SK-N-SH (cell line): ENCODE data around the gene SNX3. TPM values are rescaled to one million over a fixed set of nuclear protein-coding genes. Genes with fewer than 3 reads are reported as not detected.

Experiments
- CTCF ChIA-PET: fragments of 300-600, 350-600 bp; formaldehyde crosslinking; extraction: SDS; loops from one replicate; lab custom pipeline; 2021; lab: Yijun Ruan, JAX
- POLR2A ChIA-PET: fragments of 350-600 bp; sonication (Branson Sonifier 250); formaldehyde crosslinking; extraction: SDS; loops from one replicate; lab custom pipeline; 2020; ENCODE audit warnings: antibody characterized with exemption, inconsistent platforms; lab: Yijun Ruan, JAX
- DNase-seq: peaks from one replicate; pipeline ENCODE4 v3.0.0; 2012
- H2AFZ ChIP-seq: fragments of 200-600 bp; sonication (generic); 2 replicates; pipeline ENCODE4 v1.8.1; 2016; ENCODE audit warnings: antibody characterized with exemption, mild to moderate bottlenecking, low read depth
- H3F3A ChIP-seq: fragments of 200-600 bp; sonication (generic); replicated peaks from 2 replicates; pipeline ENCODE3; 2016; ENCODE audit warnings: antibody characterized with exemption, mild to moderate bottlenecking; ENCODE audit not compliant: insufficient read depth
- H3K27ac ChIP-seq, 2 experiments: fragments of 200-500 bp in 1 of 2; fragments of 200-600 bp in 1 of 2; sonication (Bioruptor generic) in 1 of 2; sonication (generic), shearing (Covaris generic) in 1 of 2; 2 replicates each; pipeline versions ENCODE4 v1.5.1 to v1.6.1; 2014 to 2016; ENCODE audit warnings: low read depth in 2 of 2, inconsistent platforms in 1 of 2, low read length in 1 of 2, mild to moderate bottlenecking in 1 of 2, mixed read lengths in 1 of 2
- H3K27me3 ChIP-seq: fragments of 200-600 bp; sonication (generic), shearing (Covaris generic); 2 replicates; pipeline ENCODE4 v1.6.1; 2016; ENCODE audit warnings: mixed run types; ENCODE audit not compliant: insufficient read depth
- H3K36me3 ChIP-seq, 2 experiments: fragments of 200-500 bp in 1 of 2; fragments of 200-600 bp in 1 of 2; sonication (Bioruptor generic) in 1 of 2; sonication (generic) in 1 of 2; replicated peaks in 1 of 2; 2 replicates each; pipeline versions ENCODE3 to v1.5.1; 2014 to 2016; ENCODE audit warnings: low read length in 1 of 2, mild to moderate bottlenecking in 1 of 2; ENCODE audit not compliant: insufficient read depth in 2 of 2, control insufficient read depth in 1 of 2
- H3K4me1 ChIP-seq, 2 experiments: fragments of 200-500 bp in 1 of 2; fragments of 200-600 bp in 1 of 2; sonication (Bioruptor generic) in 1 of 2; sonication (generic), shearing (Covaris generic) in 1 of 2; 2 replicates each; pipeline versions ENCODE4 v1.5.1 to v1.6.1; 2014 to 2016; ENCODE audit warnings: low read depth in 1 of 2, low read length in 1 of 2, mixed run types in 1 of 2; ENCODE audit not compliant: insufficient read depth in 2 of 2, control insufficient read depth in 1 of 2
- H3K4me2 ChIP-seq: fragments of 200-600 bp; sonication (generic), shearing (Covaris generic); 2 replicates; pipeline ENCODE4 v1.6.1; 2017; ENCODE audit warnings: mixed run types
- H3K4me3 ChIP-seq, 2 experiments: fragments of 200-500 bp in 1 of 2; fragments of 200-600 bp in 1 of 2; sonication (Bioruptor generic) in 1 of 2; sonication (generic), shearing (Covaris generic) in 1 of 2; 2 replicates each; pipeline versions ENCODE4 v1.5.1 to v1.8.1; 2014 to 2016; ENCODE audit warnings: low read depth in 2 of 2, inconsistent platforms in 1 of 2, low read length in 1 of 2, mild to moderate bottlenecking in 1 of 2, mixed read lengths in 1 of 2, moderate library complexity in 1 of 2
- H3K79me2 ChIP-seq: fragments of 200-600 bp; sonication (generic); 2 replicates; pipeline ENCODE4 v1.8.1; 2017; ENCODE audit warnings: mild to moderate bottlenecking; ENCODE audit not compliant: insufficient read depth
- H3K9ac ChIP-seq: fragments of 200-600 bp; sonication (generic); 2 replicates; pipeline ENCODE4 v1.6.1; 2017; ENCODE audit warnings: mixed run types
- H3K9me2 ChIP-seq: fragments of 200-600 bp; sonication (generic); 2 replicates; pipeline ENCODE4 v1.6.1; 2017; ENCODE audit warnings: mixed run types
- H3K9me3 ChIP-seq: fragments of 200-600 bp; sonication (generic); 2 replicates; pipeline ENCODE4 v1.6.1; 2017; ENCODE audit warnings: mixed run types, mild to moderate bottlenecking, moderate library complexity
- H4K20me1 ChIP-seq: fragments of 200-600 bp; sonication (generic); 2 replicates; pipeline ENCODE4 v1.6.1; 2017; ENCODE audit warnings: mild to moderate bottlenecking, mixed run types; ENCODE audit not compliant: insufficient read depth
- CHD2 ChIP-seq: fragments of 150-350 bp; IDR thresholded peaks from 2 replicates; pipeline ENCODE4 v1.6.1; 2018; ENCODE audit warnings: low read length; ENCODE audit not compliant: partially characterized antibody
- CTCF ChIP-seq: fragments of 200-600 bp; sonication (generic); IDR thresholded peaks from 2 replicates; pipeline ENCODE4 v1.6.1; 2017; ENCODE audit warnings: antibody characterized with exemption, mild to moderate bottlenecking, moderate library complexity
- JUND ChIP-seq: IDR thresholded peaks from 2 replicates; pipeline ENCODE4 v1.4.0; 2012
- NRF1 ChIP-seq: IDR thresholded peaks from 2 replicates; pipeline ENCODE4 v1.6.1; 2012; ENCODE audit warnings: low read depth, mild to moderate bottlenecking, low read length
- PBX3 ChIP-seq: IDR thresholded peaks from 2 replicates; pipeline ENCODE4; 2012
- POLR2AphosphoS5 ChIP-seq: IDR thresholded peaks from 2 replicates; pipeline ENCODE4 v1.6.1; 2012; ENCODE audit warnings: low read depth, low read length
- RXRA ChIP-seq: IDR thresholded peaks from 2 replicates; pipeline ENCODE4 v1.4.0; 2012; ENCODE audit warnings: low read depth, mild to moderate bottlenecking, borderline replicate concordance
- SMC3 ChIP-seq: IDR thresholded peaks from 2 replicates; pipeline ENCODE4 v1.6.1; 2012; ENCODE audit warnings: low read depth, low read length, improper control_type of control experiment
- TCF12 ChIP-seq: IDR thresholded peaks from 2 replicates; pipeline ENCODE4 v1.4.0; 2012
- YY1 ChIP-seq: IDR thresholded peaks from 2 replicates; pipeline ENCODE4 v1.4.0; 2012; ENCODE audit warnings: low read depth, mild to moderate bottlenecking
- WGBS: methylation state at CpG from one replicate; pipeline ENCODE4 v1.1.6; 2017; ENCODE audit warnings: low lambda C conversion rate; 5-methylcytosine and 5-hydroxymethylcytosine counted together
- polyA plus RNA-seq, 3 experiments: library from polyadenylated mRNA; depleted of rRNA; stranded (reverse); fragments of >200 nt; gene quantifications; 2 replicates each; pipeline ENCODE4 v1.2.3, GENCODE V29; 2012
- TF ChIP-seq, protein P1 (sequence below): fragments of 150-350 bp; IDR thresholded peaks from 2 replicates; pipeline ENCODE4 v1.6.1; 2017; ENCODE audit warnings: antibody characterized with exemption, low read length, low read depth, borderline replicate concordance
- TF ChIP-seq, protein P2 (sequence below): IDR thresholded peaks from 2 replicates; pipeline ENCODE4 v1.4.0; 2012; ENCODE audit warnings: low read depth, borderline replicate concordance
- TF ChIP-seq, protein P3 (sequence below): IDR thresholded peaks from 2 replicates; pipeline ENCODE4 v1.6.1; 2012; ENCODE audit warnings: mild to moderate bottlenecking, low read depth, low read length, moderate library complexity

The SNX3 gene
- polyA plus RNA-seq, 1 of the 3 experiments (the other 2 are of a cell fraction) = 105 TPM

GRCh38 chr6:108187519-108187918 lies 73.3 kb downstream of the SNX3 start:
- no peaks in the 10 kb centered on the region for H3F3A ChIP-seq
- H3K27me3 ChIP-seq = no peaks in the 10 kb centered on the region
- H3K9me3 ChIP-seq = no peaks in the 10 kb centered on the region
- CTCF ChIA-PET = interaction anchor here (0.7 kb wide), 1 partner anchor 33 kb away, joined by 4 read pairs; no protein-coding TSS in a partner anchor
- no peak overlapping the region for H3K27ac ChIP-seq
- no peaks in the 10 kb centered on the region for H3K36me3 ChIP-seq
- H3K4me1 ChIP-seq = no peaks in the 10 kb centered on the region
- POLR2A ChIA-PET = no interaction called here
- DNase-seq = no peak
- H3K9me2 ChIP-seq = no peaks in the 10 kb centered on the region
- no peak overlapping the region for H3K9ac ChIP-seq
- no peak overlapping the region for H3K4me2 ChIP-seq
- H2AFZ ChIP-seq = no peak overlapping the region
- H3K79me2 ChIP-seq = no peaks in the 10 kb centered on the region
- no peaks in the 10 kb centered on the region for H4K20me1 ChIP-seq
- TF ChIP-seq YY1 (no peak), CTCF (no peak), JUND (no peak), NRF1 (no peak), SMC3 (no peak)
- TF ChIP-seq, protein P1, sequence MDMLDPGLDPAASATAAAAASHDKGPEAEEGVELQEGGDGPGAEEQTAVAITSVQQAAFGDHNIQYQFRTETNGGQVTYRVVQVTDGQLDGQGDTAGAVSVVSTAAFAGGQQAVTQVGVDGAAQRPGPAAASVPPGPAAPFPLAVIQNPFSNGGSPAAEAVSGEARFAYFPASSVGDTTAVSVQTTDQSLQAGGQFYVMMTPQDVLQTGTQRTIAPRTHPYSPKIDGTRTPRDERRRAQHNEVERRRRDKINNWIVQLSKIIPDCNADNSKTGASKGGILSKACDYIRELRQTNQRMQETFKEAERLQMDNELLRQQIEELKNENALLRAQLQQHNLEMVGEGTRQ = no peak
- 77% methylated on average over 9 of the region's 9 CpGs for WGBS
- no peak overlapping the region for H3K4me3 ChIP-seq

- H3K27me3 ChIP-seq = no peaks in the 10 kb centered on the region
- ChIA-PET POLR2A (no interaction called here), CTCF (no interaction called here)
Observed at GRCh38 chr6:108186226-108186625, 74.6 kb downstream of the SNX3 start.

More at GRCh38 chr6:108186226-108186625, 74.6 kb downstream of the SNX3 start:
- Histone ChIP-seq H3F3A (no peaks in the 10 kb centered on the region), H3K9me2 (no peaks in the 10 kb centered on the region), H2AFZ (no peak overlapping the region), H3K4me3 (no peak overlapping the region), H3K9me3 (no peaks in the 10 kb centered on the region), H4K20me1 (no peaks in the 10 kb centered on the region), H3K36me3 (no peaks in the 10 kb centered on the region), H3K9ac (no peak overlapping the region), H3K27ac (no peak overlapping the region), H3K79me2 (no peaks in the 10 kb centered on the region), H3K4me1 (no peaks in the 10 kb centered on the region), H3K4me2 (no peak overlapping the region)
- TF ChIP-seq RXRA = no peak
- TF ChIP-seq, protein P2, sequence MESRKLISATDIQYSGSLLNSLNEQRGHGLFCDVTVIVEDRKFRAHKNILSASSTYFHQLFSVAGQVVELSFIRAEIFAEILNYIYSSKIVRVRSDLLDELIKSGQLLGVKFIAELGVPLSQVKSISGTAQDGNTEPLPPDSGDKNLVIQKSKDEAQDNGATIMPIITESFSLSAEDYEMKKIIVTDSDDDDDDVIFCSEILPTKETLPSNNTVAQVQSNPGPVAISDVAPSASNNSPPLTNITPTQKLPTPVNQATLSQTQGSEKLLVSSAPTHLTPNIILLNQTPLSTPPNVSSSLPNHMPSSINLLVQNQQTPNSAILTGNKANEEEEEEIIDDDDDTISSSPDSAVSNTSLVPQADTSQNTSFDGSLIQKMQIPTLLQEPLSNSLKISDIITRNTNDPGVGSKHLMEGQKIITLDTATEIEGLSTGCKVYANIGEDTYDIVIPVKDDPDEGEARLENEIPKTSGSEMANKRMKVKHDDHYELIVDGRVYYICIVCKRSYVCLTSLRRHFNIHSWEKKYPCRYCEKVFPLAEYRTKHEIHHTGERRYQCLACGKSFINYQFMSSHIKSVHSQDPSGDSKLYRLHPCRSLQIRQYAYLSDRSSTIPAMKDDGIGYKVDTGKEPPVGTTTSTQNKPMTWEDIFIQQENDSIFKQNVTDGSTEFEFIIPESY = no peak
- no peak for TF ChIP-seq CHD2
- TF ChIP-seq SMC3 = no peak
- TF ChIP-seq, protein P3, sequence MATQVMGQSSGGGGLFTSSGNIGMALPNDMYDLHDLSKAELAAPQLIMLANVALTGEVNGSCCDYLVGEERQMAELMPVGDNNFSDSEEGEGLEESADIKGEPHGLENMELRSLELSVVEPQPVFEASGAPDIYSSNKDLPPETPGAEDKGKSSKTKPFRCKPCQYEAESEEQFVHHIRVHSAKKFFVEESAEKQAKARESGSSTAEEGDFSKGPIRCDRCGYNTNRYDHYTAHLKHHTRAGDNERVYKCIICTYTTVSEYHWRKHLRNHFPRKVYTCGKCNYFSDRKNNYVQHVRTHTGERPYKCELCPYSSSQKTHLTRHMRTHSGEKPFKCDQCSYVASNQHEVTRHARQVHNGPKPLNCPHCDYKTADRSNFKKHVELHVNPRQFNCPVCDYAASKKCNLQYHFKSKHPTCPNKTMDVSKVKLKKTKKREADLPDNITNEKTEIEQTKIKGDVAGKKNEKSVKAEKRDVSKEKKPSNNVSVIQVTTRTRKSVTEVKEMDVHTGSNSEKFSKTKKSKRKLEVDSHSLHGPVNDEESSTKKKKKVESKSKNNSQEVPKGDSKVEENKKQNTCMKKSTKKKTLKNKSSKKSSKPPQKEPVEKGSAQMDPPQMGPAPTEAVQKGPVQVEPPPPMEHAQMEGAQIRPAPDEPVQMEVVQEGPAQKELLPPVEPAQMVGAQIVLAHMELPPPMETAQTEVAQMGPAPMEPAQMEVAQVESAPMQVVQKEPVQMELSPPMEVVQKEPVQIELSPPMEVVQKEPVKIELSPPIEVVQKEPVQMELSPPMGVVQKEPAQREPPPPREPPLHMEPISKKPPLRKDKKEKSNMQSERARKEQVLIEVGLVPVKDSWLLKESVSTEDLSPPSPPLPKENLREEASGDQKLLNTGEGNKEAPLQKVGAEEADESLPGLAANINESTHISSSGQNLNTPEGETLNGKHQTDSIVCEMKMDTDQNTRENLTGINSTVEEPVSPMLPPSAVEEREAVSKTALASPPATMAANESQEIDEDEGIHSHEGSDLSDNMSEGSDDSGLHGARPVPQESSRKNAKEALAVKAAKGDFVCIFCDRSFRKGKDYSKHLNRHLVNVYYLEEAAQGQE = no peak
- TF ChIP-seq NRF1 = no peak
- no peak for TF ChIP-seq PBX3
- TF ChIP-seq YY1 = no peak
- no peak for TF ChIP-seq POLR2AphosphoS5
- TF ChIP-seq, protein P1 = no peak
- no peak for TF ChIP-seq TCF12
- TF ChIP-seq CTCF = no peak
- DNase-seq = no peak
- WGBS = 60% methylated on average over 2 of the region's 2 CpGs
